Measurements from ENCODE around the gene NDFIP2. TPM values are rescaled to one million over a fixed set of nuclear protein-coding genes. Genes with fewer than 3 reads are reported as not detected.
"Not testable (repeated sequence)": the region's sequence is repeated elsewhere in the genome, so short reads cannot be mapped to it uniquely, and the experiment has no call there.

NDFIP2 gene
- total RNA-seq, 1 experiment from 2014 or later, result 29.6 TPM

DNA sequence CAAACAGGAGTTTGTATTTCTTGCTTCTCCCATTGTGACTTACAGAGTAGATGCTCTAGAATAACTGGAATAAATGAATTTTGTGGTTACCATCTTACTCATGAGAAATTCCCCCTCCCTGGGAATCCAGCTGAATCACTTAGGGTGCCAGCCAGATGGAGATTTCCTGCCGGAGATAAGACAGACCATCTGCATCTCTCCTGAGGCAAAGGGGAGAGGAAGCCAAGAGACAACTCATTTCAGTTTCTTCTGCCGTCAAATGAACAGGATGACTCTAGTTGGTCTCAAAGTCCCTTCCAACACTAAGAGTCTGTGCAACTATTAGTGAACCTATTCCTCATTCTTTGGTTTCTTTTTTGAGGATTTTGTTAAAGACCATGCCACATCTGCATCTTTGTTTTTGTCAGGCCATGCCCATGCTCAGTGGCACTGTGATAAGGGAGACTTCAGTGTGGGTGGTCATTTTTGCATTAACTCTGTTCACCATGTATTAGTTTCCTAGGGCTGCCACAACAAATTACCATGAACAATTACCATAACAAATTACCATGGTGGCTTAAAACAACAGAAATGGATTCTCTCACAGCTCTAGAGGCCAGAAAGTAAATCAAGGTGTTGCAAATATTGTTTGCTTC lies 112.8 kb downstream of the NDFIP2 start:
- Histone ChIP-seq H3K4me1 (ENCODE audit: control insufficient read depth, insufficient read depth, low read length) (no peaks in the 10 kb centered on the region), H3K27ac (ENCODE audit: low read length) (no peak overlapping the region), H3K36me3 (ENCODE audit: control insufficient read depth, insufficient read depth, low read length) (no peaks in the 10 kb centered on the region), H3K4me3 (ENCODE audit: low read depth in 2 of 2, low read length in 2 of 2) (no peak overlapping the region), H3K9me3 (ENCODE audit: control insufficient read depth, insufficient read depth, low read depth, low read length) (no peaks in the 10 kb centered on the region), H3K27me3 (ENCODE audit: control insufficient read depth, insufficient read depth, low read length) (no peaks in the 10 kb centered on the region)
- ChIA-PET POLR2A (no interaction called here), CTCF (no interaction called here)
- DNase-seq (ENCODE audit: low read depth, low spot score) (no peak), ATAC-seq (no peak)
- no TSS peak for BruUV-seq (replicated peaks)
- in situ Hi-C loops (cut with HindIII; ENCODE audit: low pct_unique_long_range_greater_than_20kb, low sequenced_read_pairs) (no loop called here), intact Hi-C loops (cut with micrococcal nuclease; ENCODE audit: unreplicated experiment) (no loop called here)
- TF ChIP-seq CTCF (IDR thresholded peaks at IDR 0.05) (no peak), POLR2AphosphoS5 (IDR thresholded peaks at IDR 0.05; ENCODE audit: low read depth, low read length) (no peak), SIN3A (IDR thresholded peaks at IDR 0.05; ENCODE audit: borderline replicate concordance, insufficient read depth, low read depth, low read length) (no peak), TCF7L2 (IDR thresholded peaks at IDR 0.05; ENCODE audit: low read depth, low read length) (no peak)
- TF ChIP-seq, protein P1, sequence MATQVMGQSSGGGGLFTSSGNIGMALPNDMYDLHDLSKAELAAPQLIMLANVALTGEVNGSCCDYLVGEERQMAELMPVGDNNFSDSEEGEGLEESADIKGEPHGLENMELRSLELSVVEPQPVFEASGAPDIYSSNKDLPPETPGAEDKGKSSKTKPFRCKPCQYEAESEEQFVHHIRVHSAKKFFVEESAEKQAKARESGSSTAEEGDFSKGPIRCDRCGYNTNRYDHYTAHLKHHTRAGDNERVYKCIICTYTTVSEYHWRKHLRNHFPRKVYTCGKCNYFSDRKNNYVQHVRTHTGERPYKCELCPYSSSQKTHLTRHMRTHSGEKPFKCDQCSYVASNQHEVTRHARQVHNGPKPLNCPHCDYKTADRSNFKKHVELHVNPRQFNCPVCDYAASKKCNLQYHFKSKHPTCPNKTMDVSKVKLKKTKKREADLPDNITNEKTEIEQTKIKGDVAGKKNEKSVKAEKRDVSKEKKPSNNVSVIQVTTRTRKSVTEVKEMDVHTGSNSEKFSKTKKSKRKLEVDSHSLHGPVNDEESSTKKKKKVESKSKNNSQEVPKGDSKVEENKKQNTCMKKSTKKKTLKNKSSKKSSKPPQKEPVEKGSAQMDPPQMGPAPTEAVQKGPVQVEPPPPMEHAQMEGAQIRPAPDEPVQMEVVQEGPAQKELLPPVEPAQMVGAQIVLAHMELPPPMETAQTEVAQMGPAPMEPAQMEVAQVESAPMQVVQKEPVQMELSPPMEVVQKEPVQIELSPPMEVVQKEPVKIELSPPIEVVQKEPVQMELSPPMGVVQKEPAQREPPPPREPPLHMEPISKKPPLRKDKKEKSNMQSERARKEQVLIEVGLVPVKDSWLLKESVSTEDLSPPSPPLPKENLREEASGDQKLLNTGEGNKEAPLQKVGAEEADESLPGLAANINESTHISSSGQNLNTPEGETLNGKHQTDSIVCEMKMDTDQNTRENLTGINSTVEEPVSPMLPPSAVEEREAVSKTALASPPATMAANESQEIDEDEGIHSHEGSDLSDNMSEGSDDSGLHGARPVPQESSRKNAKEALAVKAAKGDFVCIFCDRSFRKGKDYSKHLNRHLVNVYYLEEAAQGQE (IDR thresholded peaks at IDR 0.05; ENCODE audit: insufficient read depth in 1 of 2, low read depth in 2 of 2, low read length in 1 of 2), result no peak

DNA sequence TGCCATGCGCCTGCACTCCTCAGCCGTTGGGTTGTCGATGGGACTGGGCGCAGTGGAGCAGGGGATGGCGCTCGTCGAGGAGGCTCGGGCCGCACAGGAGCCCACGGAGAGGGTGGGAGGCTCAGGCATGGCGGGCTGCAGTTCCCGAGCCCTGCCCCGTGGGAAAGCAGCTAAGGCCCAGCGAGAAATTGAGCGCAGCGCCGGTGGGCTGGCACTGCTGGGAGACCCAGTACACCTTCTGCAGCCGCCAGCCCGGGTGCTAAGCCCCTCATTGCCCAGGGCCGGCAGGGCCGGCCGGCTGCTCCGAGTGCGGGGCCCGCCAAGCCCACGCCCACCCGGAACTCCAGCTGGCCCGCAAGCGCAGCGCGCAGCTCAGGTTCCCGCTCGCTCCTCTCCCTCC lies 119.2 kb downstream of the NDFIP2 start:
- H3K4me1 ChIP-seq (ENCODE audit: control insufficient read depth, insufficient read depth, low read length); H3K27ac ChIP-seq (ENCODE audit: low read length); H3K9me3 ChIP-seq (ENCODE audit: control insufficient read depth, insufficient read depth, low read depth, low read length); CTCF ChIA-PET; POLR2A ChIA-PET; DNase-seq (ENCODE audit: low read depth, low spot score); H3K36me3 ChIP-seq (ENCODE audit: control insufficient read depth, insufficient read depth, low read length); BruUV-seq (replicated peaks); ATAC-seq; in situ Hi-C loops (cut with HindIII; ENCODE audit: low pct_unique_long_range_greater_than_20kb, low sequenced_read_pairs); intact Hi-C loops (cut with micrococcal nuclease; ENCODE audit: unreplicated experiment); H3K4me3 ChIP-seq (ENCODE audit: low read depth in 2 of 2, low read length in 2 of 2); H3K27me3 ChIP-seq (ENCODE audit: control insufficient read depth, insufficient read depth, low read length): not testable (repeated sequence)

GRCh38 chr13:79602936-79603335 lies 122.0 kb downstream of the NDFIP2 start:
- no TSS peak for BruUV-seq (replicated peaks)
- intact Hi-C loops (cut with micrococcal nuclease; ENCODE audit: unreplicated experiment), result no loop called here
- CTCF ChIA-PET, result no interaction called here
- DNase-seq (ENCODE audit: low read depth, low spot score) (no peak), ATAC-seq (no peak)
- Histone ChIP-seq H3K4me1 (ENCODE audit: control insufficient read depth, insufficient read depth, low read length) (no peaks in the 10 kb centered on the region), H3K36me3 (ENCODE audit: control insufficient read depth, insufficient read depth, low read length) (no peaks in the 10 kb centered on the region), H3K27me3 (ENCODE audit: control insufficient read depth, insufficient read depth, low read length) (no peaks in the 10 kb centered on the region), H3K27ac (ENCODE audit: low read length) (no peak overlapping the region), H3K9me3 (ENCODE audit: control insufficient read depth, insufficient read depth, low read depth, low read length) (no peaks in the 10 kb centered on the region), H3K4me3 (ENCODE audit: low read depth in 2 of 2, low read length in 2 of 2) (no peak overlapping the region)
- in situ Hi-C loops (cut with HindIII; ENCODE audit: low pct_unique_long_range_greater_than_20kb, low sequenced_read_pairs), result no loop called here
- POLR2A ChIA-PET, result no interaction called here
- TF ChIP-seq CTCF (IDR thresholded peaks at IDR 0.05) (no peak), POLR2AphosphoS5 (IDR thresholded peaks at IDR 0.05; ENCODE audit: low read depth, low read length) (no peak), SIN3A (IDR thresholded peaks at IDR 0.05; ENCODE audit: borderline replicate concordance, insufficient read depth, low read depth, low read length) (no peak), TCF7L2 (IDR thresholded peaks at IDR 0.05; ENCODE audit: low read depth, low read length) (no peak)
- TF ChIP-seq, protein P1 (IDR thresholded peaks at IDR 0.05; ENCODE audit: insufficient read depth in 1 of 2, low read depth in 2 of 2, low read length in 1 of 2), result no peak

Data from Panc1 (cell line).